NT2/D1 (cell line): Measurements from ENCODE around the gene LPP.

Experiments used
- DNase-seq: peaks from one replicate; pipeline ENCODE4 v3.0.0-alpha.2; 2011; ENCODE audit warnings: low read depth, low spot score
- H3K27me3 ChIP-seq: 2 replicates; pipeline ENCODE4 v1.6.0; 2011; ENCODE audit warnings: mild to moderate bottlenecking; ENCODE audit not compliant: insufficient read length, insufficient read depth
- H3K36me3 ChIP-seq: 2 replicates; pipeline ENCODE4 v1.6.1; 2011; ENCODE audit warnings: mild to moderate bottlenecking, low read length, mixed read lengths; ENCODE audit not compliant: insufficient read depth, insufficient read length
- H3K4me1 ChIP-seq: 2 replicates; pipeline ENCODE4 v1.5.1; 2011; ENCODE audit not compliant: insufficient read depth, insufficient read length
- H3K4me3 ChIP-seq: 2 replicates; pipeline ENCODE4 v1.5.1; 2011; ENCODE audit warnings: low read depth; ENCODE audit not compliant: insufficient read length
- H3K9ac ChIP-seq: 2 replicates; pipeline ENCODE4 v1.6.0; 2011; ENCODE audit warnings: low read depth; ENCODE audit not compliant: insufficient read length
- H3K9me3 ChIP-seq: 2 replicates; pipeline ENCODE4 v1.5.1; 2011; ENCODE audit warnings: mild to moderate bottlenecking, low read length; ENCODE audit not compliant: insufficient read depth
- SUZ12 ChIP-seq: IDR thresholded peaks from 2 replicates; pipeline ENCODE4 v1.6.1; 2011; ENCODE audit not compliant: insufficient read length, insufficient read depth; ENCODE audit errors: extremely low read depth
- YY1 ChIP-seq: IDR thresholded peaks from 2 replicates; pipeline ENCODE4 v1.6.1; 2011; ENCODE audit not compliant: insufficient read length, insufficient read depth
- ZNF274 ChIP-seq: IDR thresholded peaks from 2 replicates; pipeline ENCODE4 v1.6.1; 2011; ENCODE audit warnings: mild to moderate bottlenecking, low read depth, low read length

Gene LPP

GRCh38 chr3:188279502-188280335 lies 125.8 kb downstream of the LPP start:
- TF ChIP-seq YY1 (no peak), ZNF274 (no peak), SUZ12 (no peak)
- no peaks in the 10 kb centered on the region for H3K9me3 ChIP-seq
- no peak overlapping the region for H3K4me3 ChIP-seq
- H3K9ac ChIP-seq = no peak overlapping the region
- peaks cover 8% of the 10 kb centered on the region for H3K36me3 ChIP-seq
- H3K27me3 ChIP-seq = no peaks in the 10 kb centered on the region
- H3K4me1 ChIP-seq = peaks cover 3% of the 10 kb centered on the region
- no peak for DNase-seq

- Histone ChIP-seq H3K27me3 (no peaks in the 10 kb centered on the region), H3K4me1 (peaks cover 3% of the 10 kb centered on the region), H3K36me3 (peaks cover 8% of the 10 kb centered on the region), H3K9me3 (no peaks in the 10 kb centered on the region), H3K9ac (no peak overlapping the region), H3K4me3 (no peak overlapping the region)
- DNase-seq = no peak
- TF ChIP-seq ZNF274 = no peak
- TF ChIP-seq YY1 = no peak
- no peak for TF ChIP-seq SUZ12
Measured at GRCh38 chr3:188280627-188281026, 126.7 kb downstream of the LPP start.

DNA sequence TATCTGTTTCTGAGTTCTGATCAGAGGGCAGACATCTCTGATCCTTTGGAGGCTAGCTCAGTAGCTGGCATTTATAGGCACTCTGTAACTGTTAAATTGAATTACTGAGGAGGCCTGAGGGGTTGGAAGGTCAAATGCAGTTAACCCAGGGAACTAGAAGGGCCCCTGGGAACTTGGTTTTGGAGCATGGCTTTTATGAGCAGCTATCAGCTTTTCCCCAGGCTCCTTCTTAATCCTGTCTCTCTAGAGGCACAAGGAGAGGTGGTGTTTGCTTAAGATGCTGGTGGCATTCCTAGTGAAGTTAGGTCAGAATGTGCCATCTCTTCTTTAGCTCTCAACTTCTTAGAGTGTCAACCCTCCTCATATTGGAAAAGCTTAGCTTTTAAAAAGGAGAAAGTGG lies 128.9 kb downstream of the LPP start:
- Histone ChIP-seq H3K27me3 (no peaks in the 10 kb centered on the region), H3K4me3 (no peak overlapping the region), H3K9me3 (no peaks in the 10 kb centered on the region), H3K36me3 (peaks cover 7% of the 10 kb centered on the region), H3K9ac (no peak overlapping the region), H3K4me1 (peaks cover 3% of the 10 kb centered on the region)
- DNase-seq = no peak
- TF ChIP-seq SUZ12 (no peak), ZNF274 (no peak), YY1 (no peak)

DNA sequence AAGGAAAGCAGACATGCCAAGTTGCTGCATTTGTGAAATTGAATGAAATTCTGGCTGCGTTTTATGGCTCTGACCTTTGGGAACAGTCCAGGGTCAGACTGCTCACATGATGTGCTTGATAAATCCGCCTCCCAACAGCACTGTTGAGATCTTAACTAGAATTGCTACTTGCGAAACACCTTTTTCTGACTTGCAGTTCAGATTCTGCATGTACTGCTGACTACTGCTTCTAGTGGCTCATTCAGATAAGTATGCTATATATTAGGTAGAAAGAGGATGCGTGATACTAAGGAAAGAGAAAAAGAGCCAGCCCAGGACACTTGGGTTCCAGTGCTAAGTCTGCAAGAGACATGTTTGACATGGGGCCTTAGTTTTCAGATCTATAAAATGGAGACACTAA lies 129.4 kb downstream of the LPP start:
- no peak for TF ChIP-seq ZNF274
- TF ChIP-seq SUZ12 = no peak
- TF ChIP-seq YY1 = no peak
- DNase-seq = no peak
- Histone ChIP-seq H3K9ac (no peak overlapping the region), H3K4me1 (peaks cover 3% of the 10 kb centered on the region), H3K4me3 (no peak overlapping the region), H3K27me3 (no peaks in the 10 kb centered on the region), H3K9me3 (no peaks in the 10 kb centered on the region), H3K36me3 (peaks cover 2% of the 10 kb centered on the region)

GRCh38 chr3:188284455-188285212 lies 130.7 kb downstream of the LPP start:
- H3K27me3 ChIP-seq = no peaks in the 10 kb centered on the region
- no peak for TF ChIP-seq ZNF274
- no peak for TF ChIP-seq SUZ12
- TF ChIP-seq YY1 = no peak

DNA sequence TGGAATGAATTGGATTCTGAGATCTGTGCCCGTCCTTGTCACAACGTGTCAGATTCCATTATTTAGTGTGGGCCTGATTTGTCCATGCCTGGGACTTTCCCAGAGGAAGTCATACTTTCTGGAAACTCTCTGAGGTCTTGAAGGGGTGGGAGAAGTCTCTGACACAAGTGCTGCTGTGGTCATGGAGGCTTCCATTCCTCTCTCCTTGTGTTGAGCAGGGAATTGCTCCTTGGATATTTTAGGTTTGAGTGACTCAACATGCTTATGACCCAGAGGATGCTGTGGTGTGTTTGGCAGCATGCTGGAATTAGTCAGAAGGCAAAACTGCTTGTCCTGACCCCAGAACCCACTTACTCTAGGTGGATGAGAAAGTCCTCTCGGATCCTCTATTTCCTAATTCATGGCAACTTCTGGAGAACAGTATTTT lies 132.1 kb downstream of the LPP start:
- Histone ChIP-seq H3K4me1 (peaks cover 3% of the 10 kb centered on the region), H3K9ac (no peak overlapping the region), H3K36me3 (peaks cover 6% of the 10 kb centered on the region), H3K9me3 (no peaks in the 10 kb centered on the region), H3K27me3 (no peaks in the 10 kb centered on the region), H3K4me3 (no peak overlapping the region)
- no peak for DNase-seq
- TF ChIP-seq SUZ12 (no peak), ZNF274 (no peak), YY1 (no peak)

More at GRCh38 chr3:188284455-188285212, 130.7 kb downstream of the LPP start:
- H3K36me3 ChIP-seq = no peaks in the 10 kb centered on the region
- no peak overlapping the region for H3K4me3 ChIP-seq
- peaks cover 3% of the 10 kb centered on the region for H3K4me1 ChIP-seq
- DNase-seq = no peak
- H3K9me3 ChIP-seq = no peaks in the 10 kb centered on the region
- no peak overlapping the region for H3K9ac ChIP-seq

GRCh38 chr3:188287339-188287738 lies 133.4 kb downstream of the LPP start:
- no peak for TF ChIP-seq SUZ12
- no peak for TF ChIP-seq YY1
- no peak for TF ChIP-seq ZNF274
- H3K4me1 ChIP-seq = peaks cover 1% of the 10 kb centered on the region
- H3K4me3 ChIP-seq = no peak overlapping the region
- no peak for DNase-seq
- H3K9ac ChIP-seq = no peak overlapping the region
- peaks cover 6% of the 10 kb centered on the region for H3K36me3 ChIP-seq
- no peaks in the 10 kb centered on the region for H3K27me3 ChIP-seq
- no peaks in the 10 kb centered on the region for H3K9me3 ChIP-seq
